Endothelial cell of umbilical vein (primary cell): ENCODE results near the gene TMEM169. TPM values are rescaled to one million over a fixed set of nuclear protein-coding genes. Genes with fewer than 3 reads are reported as not detected.

Experiments used
- BruUV-seq: library from RNA; stranded (reverse); fragments of 400-500 nt; replicated peaks from 2 replicates; lab custom pipeline; 2021; lab: Mats Ljungman, UMichigan
- CTCF ChIA-PET: fragments of 300-600, 350-600 bp; sonication (Branson Sonifier 250); formaldehyde crosslinking; loops from one replicate; lab custom pipeline; 2021; ENCODE audit warnings: antibody characterized with exemption, inconsistent platforms; lab: Charles Lee
- POLR2A ChIA-PET: fragments of 300-600, 350-600 bp; sonication (Branson Sonifier 250); formaldehyde crosslinking; loops from one replicate; lab custom pipeline; 2021; ENCODE audit warnings: antibody characterized with exemption, inconsistent platforms; lab: Charles Lee
- DNase-seq: peaks from one replicate; pipeline ENCODE4 v3.0.0-alpha.2; 2011; ENCODE audit warnings: low read depth, low spot score
- FAIRE-seq: peaks from 2 replicates; lab custom pipeline; 2011; peaks lifted over from hg19 to GRCh38; lab: Jason Lieb, UNC
- H2AFZ ChIP-seq: 2 replicates; pipeline ENCODE4 v1.6.0; 2012; ENCODE audit warnings: low read depth, low read length, control low read depth, inconsistent platforms
- H3K27ac ChIP-seq: 2 replicates; pipeline ENCODE4 v1.5.1; 2011; ENCODE audit warnings: low read depth, mild to moderate bottlenecking, control low read depth, low read length, moderate library complexity; ENCODE audit not compliant: insufficient read depth
- H3K27me3 ChIP-seq, 2 experiments: 2 replicates each; pipeline versions ENCODE4 v1.6.0 to v1.6.1; 2011; ENCODE audit warnings: low read length in 2 of 2, mixed read lengths in 1 of 2; ENCODE audit not compliant: control insufficient read depth in 2 of 2, insufficient read depth in 2 of 2
- H3K36me3 ChIP-seq, 2 experiments: 2 replicates in 1 of 2; 3 replicates in 1 of 2; pipeline ENCODE4 v1.5.1; 2011; ENCODE audit warnings: low read length in 2 of 2, mild to moderate bottlenecking in 1 of 2, moderate library complexity in 1 of 2; ENCODE audit not compliant: control insufficient read depth in 2 of 2, insufficient read depth in 2 of 2; ENCODE audit errors: extremely low read depth in 1 of 2
- H3K4me1 ChIP-seq: 3 replicates; pipeline ENCODE4 v1.5.1; 2011; ENCODE audit warnings: mild to moderate bottlenecking, low read length; ENCODE audit not compliant: control insufficient read depth, insufficient read depth; ENCODE audit errors: extremely low read depth
- H3K4me2 ChIP-seq: 2 replicates; pipeline ENCODE4 v1.6.1; 2011; ENCODE audit warnings: low read length, control low read depth, mixed read lengths; ENCODE audit not compliant: insufficient read depth
- H3K4me3 ChIP-seq, 3 experiments: fragments of 200-600 bp in 1 of 3; sonication (generic), shearing (Covaris generic) in 1 of 3; replicated peaks in 1 of 3; 2 replicates each; pipeline ENCODE4 v1.5.1; 2011 to 2016; ENCODE audit warnings: control low read depth in 3 of 3, low read length in 3 of 3, mild to moderate bottlenecking in 2 of 3, inconsistent platforms in 1 of 3, low read depth in 1 of 3, moderate library complexity in 1 of 3; ENCODE audit not compliant: insufficient read depth in 1 of 3
- H3K79me2 ChIP-seq: 2 replicates; pipeline ENCODE4 v1.6.0; 2012; ENCODE audit warnings: low read length, inconsistent platforms; ENCODE audit not compliant: control insufficient read depth, insufficient read depth
- H3K9ac ChIP-seq: replicated peaks from 2 replicates; pipeline ENCODE3; 2011; ENCODE audit warnings: low read length, control low read depth; ENCODE audit not compliant: insufficient read depth; ENCODE audit errors: extremely low read depth
- H3K9me1 ChIP-seq: replicated peaks from 3 replicates; pipeline ENCODE4 v1.6.0; 2011; ENCODE audit warnings: mild to moderate bottlenecking, low read length; ENCODE audit not compliant: control insufficient read depth, insufficient read depth; ENCODE audit errors: extremely low read depth
- H3K9me3 ChIP-seq: replicated peaks from 2 replicates; pipeline ENCODE4 v1.5.1; 2012; ENCODE audit warnings: low read length, inconsistent platforms; ENCODE audit not compliant: control insufficient read depth, insufficient read depth
- H4K20me1 ChIP-seq: replicated peaks from 2 replicates; pipeline ENCODE3; 2011; ENCODE audit warnings: mild to moderate bottlenecking, low read length; ENCODE audit not compliant: control insufficient read depth, insufficient read depth; ENCODE audit errors: extremely low read depth
- CTCF ChIP-seq, 2 donors: IDR thresholded peaks; 1 replicate in 1 of 2; 2 replicates in 1 of 2; pipeline ENCODE4 v1.5.1; 2011; ENCODE audit warnings: low read length in 2 of 2, mild to moderate bottlenecking in 2 of 2, moderate library complexity in 2 of 2, control low read depth in 1 of 2, inconsistent platforms in 1 of 2, low read depth in 1 of 2; ENCODE audit not compliant: insufficient read depth in 1 of 2; ENCODE audit errors: extremely low read depth in 1 of 2
- EZH2 ChIP-seq: IDR thresholded peaks from 2 replicates; pipeline ENCODE4 v1.6.1; 2012; ENCODE audit warnings: borderline replicate concordance, low read depth, mild to moderate bottlenecking, moderate library complexity, low read length, inconsistent platforms; ENCODE audit not compliant: severe bottlenecking
- FOS ChIP-seq: IDR thresholded peaks from 2 replicates; pipeline ENCODE4 v1.6.1; 2011; ENCODE audit warnings: mild to moderate bottlenecking, low read length, moderate library complexity, borderline replicate concordance; ENCODE audit not compliant: insufficient read depth
- JUN ChIP-seq: IDR thresholded peaks from 2 replicates; pipeline ENCODE4 v1.6.1; 2011; ENCODE audit warnings: borderline replicate concordance, low read depth; ENCODE audit not compliant: insufficient read length, insufficient read depth
- POLR2A ChIP-seq: IDR thresholded peaks from 2 replicates; pipeline ENCODE4 v1.6.1; 2012; ENCODE audit warnings: low read depth, mild to moderate bottlenecking, control low read depth, low read length
- POLR2AphosphoS5 ChIP-seq: IDR thresholded peaks from 2 replicates; pipeline ENCODE4 v1.6.1; 2012; ENCODE audit warnings: low read depth, mild to moderate bottlenecking, control low read depth, low read length, moderate library complexity; ENCODE audit not compliant: insufficient read depth
- dilution Hi-C: fragments of 300-500 bp; cut with MboI; formaldehyde crosslinking; loops from one replicate; pipeline ENCODE4 v1.15.0; 2019; ENCODE audit warnings: low sequenced_read_pairs; ENCODE audit not compliant: extremely low pct_ligation_motif_present
- intact Hi-C: fragments of 100-400 bp; cut with micrococcal nuclease; formaldehyde crosslinking; loops from one replicate; pipeline ENCODE4 v1.10.0; 2022
- polyA plus RNA-seq, 4 experiments: library from polyadenylated mRNA; depleted of rRNA in 3 of 4; stranded (reverse) in 3 of 4; unstranded in 1 of 4; fragments of >200 nt; gene quantifications; 2 replicates each; pipeline versions ENCODE4 v1.2.1 to v1.2.3, GENCODE V29; 2011 to 2012; ENCODE audit warnings: missing spikeins in 1 of 4
- total RNA-seq: library from RNA; stranded (reverse); gene quantifications from 2 replicates; pipeline ENCODE4 v1.2.3, GENCODE V29; 2021

The TMEM169 gene
- total and polyA plus RNA-seq, 2 donors (not counting 3 experiments of a cell fraction or from before 2014, with no cell fraction given), result 0.20 TPM; not detected in 1

- H3K36me3 ChIP-seq, result peaks cover 23 to 50% of the 10 kb centered on the region in 2 experiments
- DNase-seq, result no peak
- H3K4me3 ChIP-seq, result no peak overlapping the region
- ChIA-PET CTCF (interaction anchor here (1.2 to 1.3 kb wide), 2 partner anchors 256 kb away, joined by 3 to 4 read pairs; no protein-coding TSS in a partner anchor), POLR2A (no interaction called here)
- dilution Hi-C loops (no loop called here), intact Hi-C loops (loop anchor here (5.0 to 10.0 kb wide), 2 partner anchors 265 to 347 kb away; partner anchors contain the start of genes RPL37A and SMARCAL1)
- no peak for FAIRE-seq
- H4K20me1 ChIP-seq, result peaks cover 2% of the 10 kb centered on the region
- TF ChIP-seq POLR2AphosphoS5 (no peak), EZH2 (no peak), FOS (no peak), POLR2A (no peak), JUN (no peak), CTCF (IDR thresholded peaks at IDR 0.05; ENCODE audit: extremely low read depth in 1 of 2, insufficient read depth in 1 of 2, low read depth in 1 of 2, low read length in 2 of 2) (no peak)
- H3K9ac ChIP-seq, result no peak overlapping the region
- no peaks in the 10 kb centered on the region for H3K9me3 ChIP-seq
- H2AFZ ChIP-seq, result no peak overlapping the region
- H3K27ac ChIP-seq, result no peak overlapping the region
- no TSS peak for BruUV-seq
- no peaks in the 10 kb centered on the region for H3K27me3 ChIP-seq
- peaks cover 27% of the 10 kb centered on the region for H3K4me1 ChIP-seq
- no peak overlapping the region for H3K4me2 ChIP-seq
- peaks cover 42% of the 10 kb centered on the region for H3K79me2 ChIP-seq
- no peaks in the 10 kb centered on the region for H3K9me1 ChIP-seq
Measured at GRCh38 chr2:216147172-216148131, 65.7 kb downstream of the TMEM169 start.
